MM.1S (cell line): ENCODE data around the gene KIF14.

ENCODE experiments used
- DNase-seq: peaks from one replicate; pipeline ENCODE4 v3.0.0-alpha.2; 2015
- H2AFZ ChIP-seq: fragments of 300-600 bp; sonication (generic); 2 replicates; pipeline ENCODE4 v1.6.0; 2016; ENCODE audit warnings: antibody characterized with exemption, low read length
- H3F3A ChIP-seq: fragments of 300-600 bp; sonication (generic); 2 replicates; pipeline ENCODE4 v1.6.1; 2016; ENCODE audit warnings: mild to moderate bottlenecking, antibody characterized with exemption, low read length, moderate library complexity, mixed read lengths; ENCODE audit not compliant: insufficient read depth
- H3K27ac ChIP-seq: fragments of 300-600 bp; sonication (generic); 2 replicates; pipeline ENCODE4 v1.5.1; 2016; ENCODE audit warnings: mild to moderate bottlenecking, low read length
- H3K27me3 ChIP-seq: fragments of 300-600 bp; sonication (generic); replicated peaks from 2 replicates; pipeline ENCODE4 v1.6.0; 2016; ENCODE audit warnings: low read length; ENCODE audit not compliant: insufficient read depth
- H3K36me3 ChIP-seq: fragments of 300-600 bp; sonication (generic); replicated peaks from 2 replicates; pipeline ENCODE4 v1.6.1; 2016; ENCODE audit warnings: mild to moderate bottlenecking, low read length, mixed read lengths; ENCODE audit not compliant: insufficient read depth
- H3K4me1 ChIP-seq: fragments of 300-600 bp; sonication (generic); 2 replicates; pipeline ENCODE4 v1.6.1; 2016; ENCODE audit warnings: low read length, mixed read lengths
- H3K4me2 ChIP-seq: fragments of 300-600 bp; sonication (generic); 2 replicates; pipeline ENCODE4 v1.6.0; 2016; ENCODE audit warnings: low read depth, low read length
- H3K4me3 ChIP-seq: fragments of 300-600 bp; sonication (generic); 2 replicates; pipeline ENCODE4 v1.5.1; 2016; ENCODE audit warnings: low read length, mixed read lengths
- H3K79me2 ChIP-seq: fragments of 300-600 bp; sonication (generic); 2 replicates; pipeline ENCODE4 v1.6.1; 2016; ENCODE audit warnings: mixed run types, low read length, mixed read lengths
- H3K9ac ChIP-seq: fragments of 300-600 bp; sonication (generic); 2 replicates; pipeline ENCODE4 v1.6.1; 2016; ENCODE audit warnings: low read length, mixed read lengths
- H3K9me2 ChIP-seq: fragments of 300-600 bp; sonication (generic); replicated peaks from 2 replicates; pipeline ENCODE4 v1.6.1; 2016; ENCODE audit warnings: mild to moderate bottlenecking, low read length, mixed read lengths; ENCODE audit not compliant: insufficient read depth
- H3K9me3 ChIP-seq: fragments of 300-600 bp; sonication (generic); replicated peaks from 2 replicates; pipeline ENCODE4 v1.6.1; 2016; ENCODE audit warnings: mild to moderate bottlenecking, low read length, mixed read lengths; ENCODE audit not compliant: insufficient read depth
- H4K20me1 ChIP-seq: fragments of 300-600 bp; sonication (generic); 2 replicates; pipeline ENCODE4 v1.6.1; 2016; ENCODE audit warnings: mild to moderate bottlenecking, low read length, moderate library complexity, mixed read lengths; ENCODE audit not compliant: insufficient read depth
- EZH2 ChIP-seq: fragments of 300-600 bp; sonication (generic); optimal IDR thresholded peaks from 2 replicates; pipeline ENCODE3; 2017; ENCODE audit warnings: low read depth, mild to moderate bottlenecking, antibody characterized with exemption, low read length, mixed read lengths
- EZH2phosphoT487 ChIP-seq: fragments of 300-600 bp; sonication (generic); IDR thresholded peaks from 2 replicates; pipeline ENCODE4 v1.6.1; 2018; ENCODE audit warnings: antibody characterized with exemption, low read length
- TF ChIP-seq, protein P1 (sequence below): fragments of 300-600 bp; sonication (generic); IDR thresholded peaks from 2 replicates; pipeline ENCODE4 v1.5.1; 2016; ENCODE audit warnings: antibody characterized with exemption, low read length, mixed read lengths

The KIF14 gene

GRCh38 chr1:200620273-200621131 lies at the start of gene KIF14:
TSS of gene KIF14 (minus strand) at chr1:200620751. CDS start at chr1:200618723, 2,028 bp downstream.
- H3K9me3 ChIP-seq: no peaks in the 10 kb centered on the region
- H4K20me1 ChIP-seq: no peaks in the 10 kb centered on the region
- peak; percentile 98 for DNase-seq
- peak within 1 kb of the TSS; percentile 39; the same call in 1 of the 2 replicates for H3K27ac ChIP-seq
- H3K79me2 ChIP-seq: peaks cover 25% of the 10 kb centered on the region
- no peaks in the 10 kb centered on the region for H3K9me2 ChIP-seq
- H3K27me3 ChIP-seq: no peaks in the 10 kb centered on the region
- peak within 1 kb of the TSS; percentile 90 for H2AFZ ChIP-seq
- peak within 1 kb of the TSS; percentile 69 for H3K9ac ChIP-seq
- H3K4me3 ChIP-seq: peak within 1 kb of the TSS; percentile 82
- peak within 1 kb of the TSS; percentile 81 for H3K4me2 ChIP-seq
- no peak for TF ChIP-seq EZH2
- TF ChIP-seq, protein P1, sequence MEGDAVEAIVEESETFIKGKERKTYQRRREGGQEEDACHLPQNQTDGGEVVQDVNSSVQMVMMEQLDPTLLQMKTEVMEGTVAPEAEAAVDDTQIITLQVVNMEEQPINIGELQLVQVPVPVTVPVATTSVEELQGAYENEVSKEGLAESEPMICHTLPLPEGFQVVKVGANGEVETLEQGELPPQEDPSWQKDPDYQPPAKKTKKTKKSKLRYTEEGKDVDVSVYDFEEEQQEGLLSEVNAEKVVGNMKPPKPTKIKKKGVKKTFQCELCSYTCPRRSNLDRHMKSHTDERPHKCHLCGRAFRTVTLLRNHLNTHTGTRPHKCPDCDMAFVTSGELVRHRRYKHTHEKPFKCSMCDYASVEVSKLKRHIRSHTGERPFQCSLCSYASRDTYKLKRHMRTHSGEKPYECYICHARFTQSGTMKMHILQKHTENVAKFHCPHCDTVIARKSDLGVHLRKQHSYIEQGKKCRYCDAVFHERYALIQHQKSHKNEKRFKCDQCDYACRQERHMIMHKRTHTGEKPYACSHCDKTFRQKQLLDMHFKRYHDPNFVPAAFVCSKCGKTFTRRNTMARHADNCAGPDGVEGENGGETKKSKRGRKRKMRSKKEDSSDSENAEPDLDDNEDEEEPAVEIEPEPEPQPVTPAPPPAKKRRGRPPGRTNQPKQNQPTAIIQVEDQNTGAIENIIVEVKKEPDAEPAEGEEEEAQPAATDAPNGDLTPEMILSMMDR: no peak
- no peak for TF ChIP-seq EZH2phosphoT487
- H3F3A ChIP-seq: peaks cover 30% of the 10 kb centered on the region
- peaks cover 21% of the 10 kb centered on the region for H3K4me1 ChIP-seq
- H3K36me3 ChIP-seq: peaks cover 5% of the 10 kb centered on the region

DNA sequence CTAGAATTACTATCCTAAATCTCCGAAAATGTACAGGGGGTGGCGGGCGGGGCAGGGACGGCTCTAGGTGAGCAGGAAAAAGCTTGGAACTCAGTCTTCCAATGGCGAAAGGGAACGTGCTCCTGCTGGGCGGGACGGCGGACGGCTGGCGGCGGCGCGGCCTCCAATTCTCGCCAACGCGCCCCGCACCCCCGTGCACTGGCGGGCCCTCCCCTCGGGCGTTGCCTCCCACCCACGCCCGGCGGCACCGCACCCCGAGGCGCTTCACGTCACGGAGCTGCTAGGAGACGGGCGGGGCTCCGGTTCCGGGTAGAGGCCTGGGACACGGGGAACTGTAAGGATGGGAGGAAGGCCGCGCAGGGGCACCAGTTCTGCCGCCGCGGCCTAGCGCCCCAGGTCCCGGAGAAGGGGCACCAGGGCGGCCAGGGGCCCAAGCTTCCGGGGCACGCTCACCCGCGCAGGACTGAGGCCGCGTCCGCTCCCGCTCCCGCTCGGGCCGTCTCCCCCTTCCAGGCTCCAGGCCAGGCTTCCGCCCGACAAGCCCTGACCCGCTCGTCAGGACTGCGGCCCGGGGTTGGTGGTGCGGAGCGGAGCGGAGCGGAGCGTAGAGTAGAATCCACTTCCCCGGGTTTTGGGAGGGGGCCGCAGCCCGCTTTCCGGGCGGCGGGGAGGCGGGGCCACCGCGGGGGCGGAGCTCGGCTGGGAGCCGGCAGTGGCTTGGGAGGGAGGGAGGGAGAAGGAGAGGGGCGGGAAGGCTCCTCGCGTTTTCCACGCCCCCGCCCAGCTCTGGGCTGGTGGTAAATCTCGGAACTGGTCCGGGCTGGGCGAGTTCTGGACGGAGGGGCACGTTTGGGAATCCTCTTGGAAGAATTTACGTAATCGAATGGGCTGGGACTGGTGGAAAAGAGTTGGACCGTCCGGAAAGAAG lies 49.0 kb upstream of the KIF14 start, which contains the start of gene DDX59:
DDX59 (minus strand) TSS at position 594 of the 928 bp plus-strand sequence. CDS start 3,167 bp downstream, outside the sequence.
- Histone ChIP-seq H3K27ac (peak within 1 kb of the TSS; percentile 97), H3K36me3 (0 out of 2 replicates have a peak, but pooled peaks cover 3% of the 10 kb centered on the region), H3K4me2 (peak within 1 kb of the TSS; percentile 66), H3K4me1 (peaks cover 13% of the 10 kb centered on the region), H3F3A (peaks cover 8% of the 10 kb centered on the region), H3K4me3 (peak within 1 kb of the TSS; percentile 94), H2AFZ (peak within 1 kb of the TSS; percentile 86), H3K9ac (peak within 1 kb of the TSS; percentile 99), H3K27me3 (no peaks in the 10 kb centered on the region), H3K9me3 (no peaks in the 10 kb centered on the region), H3K9me2 (no peaks in the 10 kb centered on the region), H4K20me1 (no peaks in the 10 kb centered on the region), H3K79me2 (peaks cover 32% of the 10 kb centered on the region)
- peak; percentile 96 for DNase-seq
- no peak for TF ChIP-seq EZH2phosphoT487
- TF ChIP-seq, protein P1: no peak
- TF ChIP-seq EZH2: no peak

DNA sequence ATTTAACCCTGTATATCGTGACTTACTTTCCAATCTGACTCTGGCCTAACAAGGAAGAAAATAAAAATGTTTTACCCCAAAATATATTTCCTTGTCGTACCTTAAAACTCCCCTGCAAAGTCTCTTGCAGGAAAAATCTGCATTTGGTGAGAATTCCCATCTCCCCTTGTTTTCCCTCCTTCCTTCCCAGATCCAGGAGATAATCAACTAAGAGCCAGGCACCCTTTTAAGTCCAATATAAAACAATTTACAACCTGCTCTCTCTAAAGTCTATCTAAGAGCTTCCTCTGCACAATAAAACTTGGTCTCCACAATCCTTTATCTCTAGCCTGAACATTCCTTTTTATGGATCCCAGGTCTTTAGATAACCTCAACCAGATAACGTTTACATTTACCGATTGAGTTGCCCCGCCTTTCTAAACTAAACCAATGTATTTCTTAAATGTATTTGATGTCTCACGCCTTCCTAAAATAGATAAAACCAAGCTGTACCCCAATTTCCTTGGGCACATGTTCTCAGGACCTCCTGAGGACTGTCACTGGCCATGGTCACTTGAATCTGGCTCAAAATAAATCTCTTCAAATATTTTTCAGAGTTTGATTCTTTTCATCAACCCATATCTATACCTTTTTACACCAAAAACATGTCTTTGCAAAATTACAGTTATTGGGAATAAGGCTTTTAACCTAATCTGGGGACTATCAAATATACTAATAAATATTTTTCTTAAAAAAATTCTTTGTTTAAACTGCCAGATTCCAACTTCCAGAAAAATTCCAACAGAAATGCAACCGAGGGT lies 48.2 kb upstream of the KIF14 start:
- Histone ChIP-seq H3K4me2 (peak overlapping the region; percentile 66), H3F3A (peaks cover 8% of the 10 kb centered on the region), H3K27ac (peak overlapping the region; percentile 97; the same call in 1 of the 2 replicates), H3K36me3 (0 out of 2 replicates have a peak, but pooled peaks cover 3% of the 10 kb centered on the region), H3K9me3 (no peaks in the 10 kb centered on the region), H3K9me2 (no peaks in the 10 kb centered on the region), H3K4me1 (peaks cover 13% of the 10 kb centered on the region), H3K79me2 (peaks cover 38% of the 10 kb centered on the region), H3K4me3 (peak overlapping the region; percentile 94), H2AFZ (peak overlapping the region; percentile 86), H3K9ac (peak overlapping the region; percentile 99), H4K20me1 (no peaks in the 10 kb centered on the region), H3K27me3 (no peaks in the 10 kb centered on the region)
- DNase-seq: no peak
- TF ChIP-seq EZH2phosphoT487 (no peak), EZH2 (no peak)
- TF ChIP-seq, protein P1: no peak
